GM18508 (cell line): ENCODE results near the gene TIAL1.
"Not testable (repeated sequence)": the region's sequence is repeated elsewhere in the genome, so short reads cannot be mapped to it uniquely, and the experiment has no call there.

Source experiments
- ATAC-seq: cut with Tn5 transposase; IDR thresholded peaks from one replicate; pipeline ENCODE4 v1.9.1; 2021; ENCODE audit warnings: moderate number of reproducible peaks; ENCODE audit not compliant: insufficient read depth, unreplicated experiment

Gene TIAL1

GRCh38 chr10:119533473-119533872, 63.3 kb downstream of the TIAL1 start:
- no peak for ATAC-seq

GRCh38 chr10:119532791-119533190, 64.0 kb downstream of the TIAL1 start:
- ATAC-seq, result not testable (repeated sequence)

- ATAC-seq, result not testable (repeated sequence)
Measured at GRCh38 chr10:119532251-119532650, 64.5 kb downstream of the TIAL1 start.

GRCh38 chr10:119531067-119531466, 65.7 kb downstream of the TIAL1 start:
- no peak for ATAC-seq

- ATAC-seq, result not testable (repeated sequence)
Measured at GRCh38 chr10:119528663-119529237, 68.0 kb downstream of the TIAL1 start.

- no peak for ATAC-seq
Measured at GRCh38 chr10:119526621-119527592, 69.9 kb downstream of the TIAL1 start.

- ATAC-seq, result no peak
Measured at GRCh38 chr10:119526149-119526548, 70.6 kb downstream of the TIAL1 start.

GRCh38 chr10:119525116-119525515, 71.6 kb downstream of the TIAL1 start:
- no peak for ATAC-seq

GRCh38 chr10:119524720-119525070, 72.1 kb downstream of the TIAL1 start:
- no peak for ATAC-seq

GRCh38 chr10:119523895-119524719, 72.7 kb downstream of the TIAL1 start:
- no peak for ATAC-seq
